Naive B cell (primary cell): ENCODE measurements around the gene KLHDC10. TPM values are rescaled to one million over a fixed set of nuclear protein-coding genes. Genes with fewer than 3 reads are reported as not detected.
"Not testable (repeated sequence)": the region's sequence is repeated elsewhere in the genome, so short reads cannot be mapped to it uniquely, and the experiment has no call there.

Experiments
- ATAC-seq, 2 donors: fragments of 150-1000 bp; cut with Tn5 transposase; 2 replicates each; pipeline ENCODE4 v1.10.0; 2021; ENCODE audit warnings: low read depth in 2 of 2, mild to moderate bottlenecking in 2 of 2, moderate library complexity in 2 of 2
- DNase-seq: peaks from one replicate; pipeline ENCODE4 v3.0.0; 2022
- H3K27ac Mint-ChIP-seq, 6 donors: one replicate each; pipeline ENCODE4 v1.8.0; 2020 to 2022; ENCODE audit warnings: mild to moderate bottlenecking in 6 of 6, mixed read lengths in 6 of 6, moderate library complexity in 5 of 6, inconsistent platforms in 2 of 6
- H3K27me3 Mint-ChIP-seq, 3 donors: one replicate each; pipeline ENCODE4 v1.8.0; 2021 to 2022; ENCODE audit warnings: mixed read lengths in 3 of 3, mild to moderate bottlenecking in 1 of 3
- H3K36me3 Mint-ChIP-seq, 2 donors: one replicate each; pipeline ENCODE4 v1.8.0; 2020 to 2022; ENCODE audit warnings: mixed read lengths in 2 of 2, inconsistent platforms in 1 of 2, mild to moderate bottlenecking in 1 of 2
- H3K4me1 Mint-ChIP-seq, 3 donors: one replicate each; pipeline ENCODE4 v1.8.0; 2020 to 2022; ENCODE audit warnings: mixed read lengths in 3 of 3, inconsistent platforms in 1 of 3, mild to moderate bottlenecking in 1 of 3, moderate library complexity in 1 of 3
- H3K4me3 Mint-ChIP-seq, 8 donors: one replicate each; pipeline ENCODE4 v1.8.0; 2020 to 2022; ENCODE audit warnings: mild to moderate bottlenecking in 8 of 8, mixed read lengths in 8 of 8, moderate library complexity in 8 of 8, inconsistent platforms in 2 of 8
- H3K9me3 Mint-ChIP-seq, 7 donors: one replicate each; pipeline ENCODE4 v1.8.0; 2020 to 2022; ENCODE audit warnings: mixed read lengths in 7 of 7, mild to moderate bottlenecking in 5 of 7, inconsistent platforms in 2 of 7, moderate library complexity in 1 of 7
- polyA plus RNA-seq, 6 donors: library from polyadenylated mRNA; unstranded; fragments of 300-500 nt; fragmentation: Illumina TruSeq; gene quantifications; one replicate each; pipeline ENCODE4 v1.2.3, GENCODE V29; 2021; ENCODE audit warnings: low read depth in 6 of 6

The KLHDC10 gene
- polyA plus RNA-seq, 6 donors from 2014 or later, result 1.4 to 6.5 (median 3.5) TPM

- Mint-ChIP-seq H3K4me3 (peak overlapping the region in 5 of 8 donors; percentile 15 to 80 (median 42)), H3K36me3 (peaks cover 9 to 11% of the 10 kb centered on the region in 2 donors), H3K27ac (peak overlapping the region in 4 of 6 donors; percentile 7 to 85 (median 73)), H3K4me1 (peaks cover 16 to 31% (median 30%) of the 10 kb centered on the region in 3 donors)
- not testable (repeated sequence) for ATAC-seq, H3K9me3 Mint-ChIP-seq, DNase-seq, H3K27me3 Mint-ChIP-seq
Measured at GRCh38 chr7:130113426-130113805, 43.1 kb downstream of the KLHDC10 start.

GRCh38 chr7:130113887-130114286 lies 43.6 kb downstream of the KLHDC10 start:
- peaks cover 0 to 4% (median 0%) of the 10 kb centered on the region in 7 donors for H3K9me3 Mint-ChIP-seq
- peaks cover 16 to 31% (median 30%) of the 10 kb centered on the region in 3 donors for H3K4me1 Mint-ChIP-seq
- H3K36me3 Mint-ChIP-seq, result peaks cover 13% of the 10 kb centered on the region in 2 donors
- H3K4me3 Mint-ChIP-seq, result peak overlapping the region in 5 of 8 donors; percentile 5 to 70 (median 42)
- H3K27me3 Mint-ChIP-seq, result no peaks in the 10 kb centered on the region
- peak overlapping the region in 5 of 6 donors; percentile 7 to 74 (median 14) for H3K27ac Mint-ChIP-seq
- DNase-seq (no peak), ATAC-seq (no peak)

DNA sequence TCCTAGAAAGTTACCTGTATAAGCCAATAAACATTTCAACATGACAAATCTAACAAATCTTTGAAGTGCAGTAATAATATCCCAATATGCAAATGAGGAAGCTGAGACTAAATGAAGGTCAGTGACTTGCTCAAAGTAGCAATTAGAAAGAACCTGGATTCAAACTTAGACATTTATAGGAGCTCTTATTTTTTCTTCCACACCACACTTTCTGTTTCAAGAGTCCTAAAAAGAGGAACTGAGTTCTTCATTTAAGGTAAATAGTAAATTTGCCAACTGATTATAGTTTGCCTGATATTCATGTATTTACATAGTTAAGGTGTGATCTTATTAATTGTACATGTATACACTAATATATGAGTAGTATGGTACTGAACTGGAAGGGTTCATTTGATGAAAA lies 44.0 kb downstream of the KLHDC10 start:
- Mint-ChIP-seq H3K36me3 (peaks cover 13% of the 10 kb centered on the region in 2 donors), H3K27ac (peak overlapping the region; percentile 2 to 72 (median 10)), H3K9me3 (peaks cover 0 to 4% (median 0%) of the 10 kb centered on the region in 7 donors), H3K4me3 (peak overlapping the region in 7 of 8 donors; percentile 5 to 70 (median 35)), H3K27me3 (no peaks in the 10 kb centered on the region), H3K4me1 (peaks cover 16 to 31% (median 30%) of the 10 kb centered on the region in 3 donors)
- DNase-seq (peak; percentile 24), ATAC-seq (peak; percentile 78 to 81)

DNA sequence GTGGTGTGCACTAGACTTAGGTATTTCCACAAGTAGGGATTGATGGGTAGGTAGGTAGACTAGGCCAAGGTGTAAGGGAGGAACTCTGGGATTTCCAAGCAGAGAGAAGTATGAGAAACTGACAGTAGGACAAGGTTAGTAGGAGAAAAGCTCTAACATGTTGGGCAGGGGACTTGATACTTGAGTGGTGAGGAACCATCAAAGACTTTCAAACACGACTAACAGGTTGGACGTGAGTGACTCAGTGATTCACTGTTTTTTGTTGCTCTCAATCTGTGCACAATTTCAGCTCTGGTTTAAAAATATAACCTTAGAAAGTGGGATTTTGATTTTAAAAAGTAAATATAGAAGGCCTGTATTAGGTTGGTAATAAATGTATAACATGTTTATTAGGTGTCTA lies 44.4 kb downstream of the KLHDC10 start:
- Mint-ChIP-seq H3K36me3 (peaks cover 13% of the 10 kb centered on the region in 2 donors), H3K27me3 (no peaks in the 10 kb centered on the region), H3K27ac (peak overlapping the region in 5 of 6 donors; percentile 2 to 72 (median 14)), H3K9me3 (peaks cover 0 to 4% (median 0%) of the 10 kb centered on the region in 7 donors), H3K4me3 (peak overlapping the region in 5 of 8 donors; percentile 5 to 57 (median 35)), H3K4me1 (peaks cover 16 to 31% (median 30%) of the 10 kb centered on the region in 3 donors)
- DNase-seq (no peak), ATAC-seq (peak; percentile 14 to 25)

DNA sequence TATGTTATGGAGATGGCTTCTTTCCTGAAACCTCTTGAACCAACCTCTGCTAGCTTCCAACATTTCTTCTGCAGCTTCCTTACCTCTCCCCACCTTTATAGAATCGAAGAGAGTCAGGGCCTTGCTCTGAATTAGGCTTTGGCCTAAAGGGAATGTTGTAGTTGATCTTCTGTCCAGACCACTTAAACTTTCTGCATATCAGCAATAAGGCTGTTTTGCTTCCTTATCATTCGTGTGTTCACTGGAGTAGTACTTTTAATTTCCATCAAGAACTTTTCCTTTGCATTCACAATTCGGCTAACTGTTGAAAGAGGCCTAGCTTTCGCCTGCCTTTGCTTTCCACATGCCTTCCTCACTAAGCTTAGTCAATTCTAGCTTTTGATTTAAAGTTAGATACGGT lies 48.0 kb downstream of the KLHDC10 start:
- Mint-ChIP-seq H3K27me3 (no peaks in the 10 kb centered on the region), H3K27ac (peak overlapping the region in 1 of 6 donors; percentile 58), H3K9me3 (peaks cover 0 to 4% (median 0%) of the 10 kb centered on the region in 7 donors), H3K36me3 (peaks cover 21 to 34% of the 10 kb centered on the region in 2 donors), H3K4me1 (peaks cover 14 to 28% (median 14%) of the 10 kb centered on the region in 3 donors), H3K4me3 (no peak overlapping the region)
- ATAC-seq, result no peak
- DNase-seq, result no peak

GRCh38 chr7:130118801-130119200 lies 48.5 kb downstream of the KLHDC10 start:
- Mint-ChIP-seq H3K9me3 (peaks cover 0 to 4% (median 0%) of the 10 kb centered on the region in 7 donors), H3K36me3 (peaks cover 21 to 38% of the 10 kb centered on the region in 2 donors), H3K27me3 (no peaks in the 10 kb centered on the region), H3K27ac (peak overlapping the region in 3 of 6 donors; percentile 21 to 58 (median 44)), H3K4me1 (peaks cover 11 to 23% (median 14%) of the 10 kb centered on the region in 3 donors), H3K4me3 (no peak overlapping the region)
- ATAC-seq, result no peak
- no peak for DNase-seq

- no peak for ATAC-seq
- Mint-ChIP-seq H3K4me1 (peaks cover 0 to 10% (median 3%) of the 10 kb centered on the region in 3 donors), H3K27me3 (no peaks in the 10 kb centered on the region), H3K36me3 (peaks cover 9 to 30% of the 10 kb centered on the region in 2 donors), H3K9me3 (no peaks in the 10 kb centered on the region), H3K4me3 (no peak overlapping the region), H3K27ac (no peak overlapping the region)
- DNase-seq, result no peak
Measured at GRCh38 chr7:130123501-130123900, 53.2 kb downstream of the KLHDC10 start.

GRCh38 chr7:130124711-130125110 lies 54.4 kb downstream of the KLHDC10 start:
- Mint-ChIP-seq H3K4me1 (peaks cover 0 to 10% (median 3%) of the 10 kb centered on the region in 3 donors), H3K4me3 (no peak overlapping the region), H3K36me3 (peaks cover 15 to 36% of the 10 kb centered on the region in 2 donors), H3K27me3 (no peaks in the 10 kb centered on the region), H3K9me3 (no peaks in the 10 kb centered on the region), H3K27ac (no peak overlapping the region)
- ATAC-seq (no peak), DNase-seq (no peak)

GRCh38 chr7:130126840-130127239 lies 56.5 kb downstream of the KLHDC10 start:
- not testable (repeated sequence) for H3K9me3 Mint-ChIP-seq, H3K27me3 Mint-ChIP-seq, H3K4me3 Mint-ChIP-seq, DNase-seq, H3K4me1 Mint-ChIP-seq, ATAC-seq
- Mint-ChIP-seq H3K36me3 (peaks cover 32% of the 10 kb centered on the region in 2 donors), H3K27ac (peak overlapping the region in 1 of 6 donors; percentile 69)

- no peak for DNase-seq
- Mint-ChIP-seq H3K36me3 (peaks cover 27 to 34% of the 10 kb centered on the region in 2 donors), H3K9me3 (no peaks in the 10 kb centered on the region), H3K27ac (no peak overlapping the region), H3K4me3 (no peak overlapping the region), H3K4me1 (no peaks in the 10 kb centered on the region), H3K27me3 (no peaks in the 10 kb centered on the region)
- no peak for ATAC-seq
Measured at GRCh38 chr7:130127404-130127803, 57.1 kb downstream of the KLHDC10 start.

DNA sequence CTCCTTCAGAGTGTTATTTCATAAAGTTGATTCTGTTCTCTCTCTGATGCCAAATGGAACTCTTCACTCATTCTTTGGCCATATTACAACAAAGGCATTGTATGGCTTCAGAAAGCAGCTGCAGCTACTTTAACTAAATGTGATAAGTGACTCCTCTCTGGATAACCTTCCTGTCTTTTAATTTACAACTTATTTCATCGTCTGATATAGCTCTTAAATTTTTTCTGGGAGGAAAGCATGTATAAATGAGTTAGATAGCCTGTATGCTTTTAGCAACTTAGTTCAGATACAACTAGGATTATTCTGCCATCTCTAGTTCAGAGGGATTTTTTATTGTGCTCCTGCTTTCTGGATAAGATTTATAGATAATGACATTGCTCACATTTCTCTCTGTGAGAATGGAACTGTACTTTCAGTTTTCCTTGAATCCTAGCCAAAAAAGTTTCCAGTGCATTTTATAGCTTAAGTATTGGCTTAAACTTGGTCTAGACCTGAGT lies 57.5 kb downstream of the KLHDC10 start:
- Mint-ChIP-seq H3K27me3 (no peaks in the 10 kb centered on the region), H3K27ac (no peak overlapping the region), H3K9me3 (no peaks in the 10 kb centered on the region), H3K4me1 (no peaks in the 10 kb centered on the region), H3K36me3 (peaks cover 22 to 30% of the 10 kb centered on the region in 2 donors), H3K4me3 (no peak overlapping the region)
- DNase-seq (no peak), ATAC-seq (no peak)

DNA sequence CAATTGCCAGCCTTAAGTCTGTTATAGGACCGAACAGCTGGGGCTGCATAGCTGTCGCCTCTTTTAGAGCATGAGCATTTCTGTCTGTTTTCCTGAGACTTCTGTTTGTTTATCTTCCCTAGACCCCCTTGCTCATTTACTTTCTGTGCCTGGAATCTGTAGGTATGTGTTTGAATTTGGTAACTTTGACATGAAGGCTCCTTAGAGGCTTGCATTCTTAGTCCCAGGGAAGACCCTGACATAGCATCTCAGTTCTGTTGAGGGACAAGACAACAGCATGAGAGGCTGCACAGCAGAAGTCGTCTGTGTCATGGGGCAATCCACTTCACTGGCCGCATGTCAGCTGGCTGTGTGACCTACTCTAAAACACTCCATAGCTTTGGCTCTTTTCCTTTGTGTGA lies 58.7 kb downstream of the KLHDC10 start:
- DNase-seq (no peak), ATAC-seq (no peak)
- H3K36me3 Mint-ChIP-seq, result peaks cover 23 to 27% of the 10 kb centered on the region in 2 donors
- no peak overlapping the region for H3K4me3 Mint-ChIP-seq
- no peaks in the 10 kb centered on the region for H3K4me1 Mint-ChIP-seq
- H3K27me3 Mint-ChIP-seq, result no peaks in the 10 kb centered on the region
- H3K27ac Mint-ChIP-seq, result peak overlapping the region in 1 of 6 donors; percentile 49
- H3K9me3 Mint-ChIP-seq, result no peaks in the 10 kb centered on the region

- Mint-ChIP-seq H3K9me3 (no peaks in the 10 kb centered on the region), H3K27me3 (no peaks in the 10 kb centered on the region), H3K36me3 (peaks cover 31 to 35% of the 10 kb centered on the region in 2 donors), H3K4me1 (no peaks in the 10 kb centered on the region), H3K27ac (peak overlapping the region in 2 of 6 donors; percentile 29 to 30), H3K4me3 (no peak overlapping the region)
- ATAC-seq (no peak), DNase-seq (no peak)
Measured at GRCh38 chr7:130131191-130131834, 61.0 kb downstream of the KLHDC10 start.
